ENCODE measurements around the gene RNF31. TPM values are rescaled to one million over a fixed set of nuclear protein-coding genes. Genes with fewer than 3 reads are reported as not detected.
"Not testable (repeated sequence)": the region's sequence is repeated elsewhere in the genome, so short reads cannot be mapped to it uniquely, and the experiment has no call there.

Gene RNF31
- total RNA-seq: 31.3 TPM
- long read RNA-seq, transcript RNF31-201 (21 exons, 3,627 nt): major isoform, 14 of 32 reads
- long read RNA-seq, partial matches to known transcripts: 12 of 32 reads
- long read RNA-seq, other reads (novel, unspliced or antisense): 5 of 32 reads

- intact Hi-C loops (cut with DNase I): no loop called here
- peak; percentile 99 for DNase-seq (ENCODE audit: low spot score)
Measured at GRCh38 chr14:24146978-24147760, at the start of gene RNF31. TSS of gene RNF31 (plus strand) at chr14:24147498. CDS start at chr14:24147699, 201 bp downstream.

GRCh38 chr14:24098229-24098926 lies 48.9 kb upstream of the RNF31 start:
- DNase-seq (ENCODE audit: low spot score): no peak
- intact Hi-C loops (cut with DNase I): loop anchor here (10.0 kb wide), 1 partner anchor 114 kb away; the partner anchor contains the start of gene DHRS4L2

DNA sequence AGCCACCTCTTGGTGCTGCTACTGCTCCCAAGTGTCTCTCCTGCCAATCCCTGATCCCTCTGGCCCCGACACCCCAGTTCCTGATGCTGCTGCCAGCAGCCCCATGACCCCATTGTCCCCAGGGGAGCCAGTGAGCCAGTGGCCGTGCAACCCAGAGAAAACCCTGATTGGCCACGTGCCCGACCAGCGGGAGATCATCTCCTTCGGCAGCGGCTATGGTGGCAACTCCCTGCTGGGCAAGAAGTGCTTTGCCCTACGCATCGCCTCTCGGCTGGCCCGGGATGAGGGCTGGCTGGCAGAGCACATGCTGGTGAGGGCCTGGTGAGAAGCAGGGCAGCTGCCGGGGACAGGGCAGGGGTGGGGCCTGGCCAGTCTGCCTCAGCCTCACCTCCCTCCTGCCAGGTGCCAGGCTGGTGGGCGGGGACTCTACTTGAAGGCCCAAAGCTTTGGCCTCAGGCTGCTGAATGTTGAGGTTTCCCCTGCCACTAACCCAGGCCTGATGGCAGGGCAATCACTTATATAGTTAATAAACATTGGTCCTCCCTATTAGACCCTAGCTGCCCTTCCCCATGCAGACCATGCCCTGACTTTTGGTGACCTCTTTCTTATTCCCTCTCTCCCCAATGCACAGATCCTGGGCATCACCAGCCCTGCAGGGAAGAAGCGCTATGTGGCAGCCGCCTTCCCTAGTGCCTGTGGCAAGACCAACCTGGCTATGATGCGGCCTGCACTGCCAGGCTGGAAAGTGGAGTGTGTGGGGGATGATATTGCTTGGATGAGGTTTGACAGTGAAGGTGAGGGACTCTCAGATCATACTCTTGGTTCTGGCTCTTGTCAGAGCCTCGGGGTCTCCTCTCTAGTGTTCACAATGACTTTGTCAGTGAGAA lies 48.1 kb upstream of the RNF31 start:
- DNase-seq (ENCODE audit: low spot score): no peak
- intact Hi-C loops (cut with DNase I): loop anchor here (10.0 kb wide), 1 partner anchor 114 kb away; the partner anchor contains the start of gene DHRS4L2

GRCh38 chr14:24100197-24100981 lies 46.9 kb upstream of the RNF31 start:
- no peak for DNase-seq (ENCODE audit: low spot score)
- intact Hi-C loops (cut with DNase I): no loop called here

DNA sequence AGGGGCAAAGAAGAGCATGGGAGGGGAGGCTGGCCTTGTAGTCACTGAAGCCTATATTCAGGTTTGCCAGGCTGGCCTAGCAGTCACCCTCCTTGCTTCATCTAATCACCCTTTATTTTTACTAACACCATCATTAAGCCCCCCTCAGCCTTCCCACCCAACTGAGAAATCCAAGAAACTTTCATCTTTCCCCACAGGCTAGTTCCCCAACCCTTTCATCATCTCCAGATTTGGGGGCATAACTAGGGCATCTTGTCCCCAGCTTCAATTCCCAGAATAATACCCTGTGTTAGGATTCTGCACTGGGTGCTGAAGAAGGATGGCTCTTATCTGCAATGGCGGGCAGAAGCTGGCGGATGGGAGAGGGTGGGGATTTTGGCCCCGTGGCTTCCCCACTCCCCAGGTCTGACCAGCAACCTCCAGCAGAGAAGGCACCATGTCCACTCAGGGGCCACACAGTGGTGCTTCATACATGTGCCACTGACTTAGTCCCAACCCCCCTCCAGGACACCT lies 46.3 kb upstream of the RNF31 start:
- intact Hi-C loops (cut with DNase I): no loop called here
- DNase-seq (ENCODE audit: low spot score): no peak

DNA sequence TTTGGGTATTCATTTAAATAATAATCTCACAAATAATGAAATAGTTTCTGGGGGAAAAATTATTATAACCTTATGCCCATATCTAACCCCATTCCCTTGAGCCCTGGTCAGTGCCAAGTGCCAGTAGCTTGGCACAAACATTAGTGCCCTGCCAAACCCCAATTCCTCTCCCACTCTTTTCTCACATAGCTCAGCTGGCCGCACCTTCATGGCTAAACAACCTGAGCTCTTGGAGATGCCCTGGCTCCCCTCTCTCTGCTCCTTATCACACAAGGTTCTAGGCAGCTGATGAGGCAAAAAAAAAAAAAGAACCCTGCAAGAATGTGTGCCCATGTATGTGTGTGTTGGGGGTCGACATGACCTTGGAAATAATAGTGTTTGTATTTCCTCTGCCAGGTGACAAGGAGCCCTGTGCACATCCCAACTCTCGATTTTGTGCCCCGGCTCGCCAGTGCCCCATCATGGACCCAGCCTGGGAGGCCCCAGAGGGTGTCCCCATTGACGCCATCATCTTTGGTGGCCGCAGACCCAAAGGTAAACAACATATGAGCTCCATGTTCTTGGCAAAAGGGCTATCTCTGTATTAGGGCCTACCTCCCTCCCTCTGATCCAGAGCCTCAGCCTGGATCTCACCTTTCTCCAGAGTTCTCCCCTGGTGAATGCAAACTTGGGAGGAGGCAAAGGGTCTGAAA lies 44.8 kb upstream of the RNF31 start:
- DNase-seq (ENCODE audit: low spot score): no peak
- intact Hi-C loops (cut with DNase I): no loop called here

DNA sequence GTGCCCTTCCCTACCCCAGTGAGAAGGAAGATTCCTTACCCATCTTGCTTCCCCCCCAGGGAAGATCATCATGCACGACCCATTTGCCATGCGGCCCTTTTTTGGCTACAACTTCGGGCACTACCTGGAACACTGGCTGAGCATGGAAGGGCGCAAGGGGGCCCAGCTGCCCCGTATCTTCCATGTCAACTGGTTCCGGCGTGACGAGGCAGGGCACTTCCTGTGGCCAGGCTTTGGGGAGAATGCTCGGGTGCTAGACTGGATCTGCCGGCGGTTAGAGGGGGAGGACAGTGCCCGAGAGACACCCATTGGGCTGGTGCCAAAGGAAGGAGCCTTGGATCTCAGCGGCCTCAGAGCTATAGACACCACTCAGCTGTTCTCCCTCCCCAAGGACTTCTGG lies 43.8 kb upstream of the RNF31 start:
- DNase-seq (ENCODE audit: low spot score): no peak
- intact Hi-C loops (cut with DNase I): no loop called here

DNA sequence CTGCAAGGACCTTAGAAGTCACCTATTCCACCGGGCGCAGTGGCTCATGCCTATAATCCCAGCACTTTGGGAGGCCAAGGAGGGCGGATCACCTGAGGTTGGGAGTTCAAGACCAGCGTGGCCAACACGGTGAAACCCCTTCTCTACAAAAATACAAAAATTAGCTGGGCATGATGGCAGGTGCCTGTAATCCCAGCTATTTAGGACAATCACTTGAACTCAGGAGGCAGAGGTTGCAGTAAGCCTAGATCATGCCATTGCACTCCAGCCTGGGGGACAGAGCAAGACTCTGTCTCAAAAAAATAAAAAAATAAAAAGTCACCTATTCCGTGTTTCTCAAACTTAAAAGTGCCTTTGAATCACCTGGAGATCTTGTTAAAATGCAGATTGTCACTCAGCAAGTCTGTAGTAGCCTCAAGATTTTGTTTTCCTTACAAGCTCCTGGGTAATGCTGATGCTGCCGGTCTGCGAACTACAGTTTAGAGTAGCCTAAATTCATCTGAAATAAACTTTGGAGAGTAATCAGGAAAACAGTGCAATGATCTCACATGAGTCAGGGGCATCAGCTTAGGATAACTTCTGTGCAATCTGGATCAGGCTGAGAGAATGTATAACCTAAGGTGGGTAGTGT lies 41.6 kb upstream of the RNF31 start:
- intact Hi-C loops (cut with DNase I): not testable (repeated sequence)
- DNase-seq (ENCODE audit: low spot score): peak; percentile 17

- intact Hi-C loops (cut with DNase I): no loop called here
Measured at GRCh38 chr14:24106672-24107271, 40.5 kb upstream of the RNF31 start.

GRCh38 chr14:24108336-24108874 lies 38.9 kb upstream of the RNF31 start:
- DNase-seq (ENCODE audit: low spot score): no peak
- intact Hi-C loops (cut with DNase I): loop anchor here (2.0 kb wide), 1 partner anchor 50 kb away; no protein-coding TSS in a partner anchor

More at GRCh38 chr14:24106672-24107271, 40.5 kb upstream of the RNF31 start:
- no peak for DNase-seq (ENCODE audit: low spot score)

DNA sequence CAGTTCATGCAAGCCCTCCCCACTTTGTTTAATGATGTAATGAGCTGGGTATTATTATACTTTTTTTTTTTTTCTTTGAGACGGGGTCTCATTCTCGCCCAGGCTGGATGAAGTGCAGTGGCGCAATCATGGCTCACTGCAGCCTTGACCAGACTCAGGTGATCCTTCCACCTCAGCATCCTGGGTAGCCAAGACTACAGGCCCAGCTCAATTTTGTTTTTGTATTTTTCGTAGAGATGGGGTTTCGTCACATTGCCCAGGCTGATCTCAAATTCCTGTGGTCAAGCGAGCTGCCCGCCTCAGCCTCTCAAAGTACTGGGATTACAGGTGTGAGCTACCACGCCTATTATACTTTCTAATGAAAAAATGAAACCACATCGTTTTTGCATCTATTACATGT lies 37.2 kb upstream of the RNF31 start:
- intact Hi-C loops (cut with DNase I): no loop called here

DNA sequence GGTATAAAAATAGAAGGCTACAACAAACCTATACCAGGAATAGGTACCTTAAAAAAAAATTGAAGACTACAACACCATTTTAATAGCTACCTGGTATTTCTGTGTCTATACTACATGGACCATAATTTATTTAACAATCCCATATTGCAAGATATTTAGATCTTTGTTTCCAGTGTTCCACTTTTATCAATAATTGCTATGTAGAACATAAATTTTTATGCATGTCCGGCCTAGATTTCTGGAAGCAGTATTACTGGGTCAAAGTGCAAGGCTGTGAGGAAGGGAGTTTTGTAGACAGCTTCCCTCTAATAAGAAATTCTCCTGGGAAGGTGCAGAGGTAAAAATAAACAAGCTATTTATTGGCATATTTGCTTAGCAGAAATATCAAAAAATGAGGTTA lies 36.8 kb upstream of the RNF31 start:
- intact Hi-C loops (cut with DNase I): no loop called here
- no peak for DNase-seq (ENCODE audit: low spot score)

More for the DNA sequence above, 37.2 kb upstream of the RNF31 start:
- DNase-seq (ENCODE audit: low spot score): no peak

- intact Hi-C loops (cut with DNase I): no loop called here
- DNase-seq (ENCODE audit: low spot score): no peak
Measured at GRCh38 chr14:24113379-24113800, 33.9 kb upstream of the RNF31 start.

- intact Hi-C loops (cut with DNase I): loop anchor here (2.0 kb wide), 1 partner anchor 27 kb away; the partner anchor contains the start of gene EMC9
- DNase-seq (ENCODE audit: low spot score): peak; percentile 93
Measured at GRCh38 chr14:24113801-24114531, 33.3 kb upstream of the RNF31 start.

GRCh38 chr14:24114532-24115421 lies 32.5 kb upstream of the RNF31 start, which contains the start of the genes DCAF11 and NRL:
TSS of gene DCAF11 (plus strand) at chr14:24114777. CDS start at chr14:24115595, 818 bp downstream.
TSS of gene NRL (minus strand) at chr14:24114949. CDS start at chr14:24082848, 32,101 bp downstream.
- intact Hi-C loops (cut with DNase I): loop anchor here (2.0 kb wide), 1 partner anchor 26 kb away; the partner anchor contains the start of gene EMC9
- DNase-seq (ENCODE audit: low spot score): peak; percentile 99

Data from cardiac septum (tissue), 1 donor.